Measurements from ENCODE around the gene GNPTG.

Gene GNPTG

DNA sequence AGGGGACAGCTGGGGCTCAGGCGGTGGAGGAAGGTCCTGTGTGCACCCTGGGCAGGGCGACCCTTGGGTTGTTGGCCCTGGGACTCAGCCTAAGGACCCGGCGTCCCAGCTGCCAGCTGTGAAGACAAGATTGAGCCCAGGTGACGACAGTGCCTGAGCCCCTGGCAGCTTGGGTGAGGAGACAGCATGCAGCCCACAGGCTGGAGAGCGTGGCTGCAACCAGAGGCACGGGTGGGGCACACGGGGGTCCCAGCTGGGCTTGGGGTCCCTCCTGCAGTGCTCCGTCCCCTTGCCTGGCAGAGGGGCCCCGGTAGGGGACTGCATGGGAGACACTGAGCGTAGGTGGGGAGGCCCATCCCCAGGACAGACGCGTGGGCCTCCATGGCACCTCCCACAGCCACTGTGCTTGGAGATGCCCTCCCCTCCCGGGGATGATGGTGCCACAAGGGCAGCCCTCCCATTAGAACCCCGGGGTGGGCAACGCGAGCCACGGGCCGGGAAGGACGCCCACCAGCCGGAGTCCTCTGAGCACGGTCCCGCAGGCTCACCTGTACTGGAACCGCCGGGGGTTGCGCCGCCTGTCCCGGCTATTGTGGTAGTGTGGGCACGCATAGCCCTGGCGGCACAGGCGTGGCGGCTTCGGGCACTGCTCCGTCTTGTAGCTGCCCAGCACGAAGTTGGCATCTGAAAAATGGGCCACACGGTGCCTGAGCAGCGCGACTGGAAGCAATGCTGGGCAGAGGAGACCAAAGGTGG, 47.3 kb downstream of the GNPTG start:
- no peak for DNase-seq (ENCODE audit: low read depth)
- TF ChIP-seq, protein P1, sequence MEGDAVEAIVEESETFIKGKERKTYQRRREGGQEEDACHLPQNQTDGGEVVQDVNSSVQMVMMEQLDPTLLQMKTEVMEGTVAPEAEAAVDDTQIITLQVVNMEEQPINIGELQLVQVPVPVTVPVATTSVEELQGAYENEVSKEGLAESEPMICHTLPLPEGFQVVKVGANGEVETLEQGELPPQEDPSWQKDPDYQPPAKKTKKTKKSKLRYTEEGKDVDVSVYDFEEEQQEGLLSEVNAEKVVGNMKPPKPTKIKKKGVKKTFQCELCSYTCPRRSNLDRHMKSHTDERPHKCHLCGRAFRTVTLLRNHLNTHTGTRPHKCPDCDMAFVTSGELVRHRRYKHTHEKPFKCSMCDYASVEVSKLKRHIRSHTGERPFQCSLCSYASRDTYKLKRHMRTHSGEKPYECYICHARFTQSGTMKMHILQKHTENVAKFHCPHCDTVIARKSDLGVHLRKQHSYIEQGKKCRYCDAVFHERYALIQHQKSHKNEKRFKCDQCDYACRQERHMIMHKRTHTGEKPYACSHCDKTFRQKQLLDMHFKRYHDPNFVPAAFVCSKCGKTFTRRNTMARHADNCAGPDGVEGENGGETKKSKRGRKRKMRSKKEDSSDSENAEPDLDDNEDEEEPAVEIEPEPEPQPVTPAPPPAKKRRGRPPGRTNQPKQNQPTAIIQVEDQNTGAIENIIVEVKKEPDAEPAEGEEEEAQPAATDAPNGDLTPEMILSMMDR (conservative IDR thresholded peaks at IDR 0.05; ENCODE audit: low read depth, low read length) = no peak
- H3K4me3 ChIP-seq (ENCODE audit: low read length) = no peak overlapping the region

DNA sequence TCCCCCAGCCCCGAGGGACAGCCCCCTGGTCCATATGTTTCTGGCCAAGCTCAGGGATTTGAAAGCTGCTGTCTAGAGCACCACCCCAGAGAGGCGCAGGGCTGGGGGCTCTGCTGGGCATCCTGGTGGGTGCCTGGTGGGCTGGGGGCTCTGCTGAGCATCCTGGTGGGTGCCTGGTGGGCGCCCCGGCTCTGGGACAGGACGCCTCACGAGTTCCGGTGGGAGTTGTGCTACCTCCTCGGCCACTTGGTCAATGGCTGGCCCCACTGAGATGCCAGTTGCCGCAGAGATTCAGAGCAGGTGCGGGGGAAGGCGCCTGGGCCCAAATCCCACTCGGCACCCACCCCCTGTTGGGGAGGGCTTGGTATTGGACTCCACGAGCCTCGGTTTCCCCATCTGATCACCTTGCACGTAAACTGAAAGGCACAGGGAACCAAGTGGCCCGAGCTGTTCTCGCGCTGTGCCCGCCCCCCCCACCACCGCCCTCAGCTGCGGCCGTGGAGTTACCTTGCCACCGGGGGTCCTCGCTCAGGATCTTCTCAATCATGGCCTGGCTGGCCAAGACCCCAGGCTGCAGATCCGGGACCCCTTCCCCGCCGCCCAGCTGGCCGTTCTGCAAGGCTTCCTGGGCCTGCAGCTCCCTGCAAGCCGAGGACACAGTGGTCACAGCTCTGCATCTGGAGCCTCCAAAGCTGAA, 49.5 kb downstream of the GNPTG start:
- no peak for DNase-seq (ENCODE audit: low read depth)
- no peak overlapping the region for H3K4me3 ChIP-seq (ENCODE audit: low read length)
- TF ChIP-seq, protein P1 (conservative IDR thresholded peaks at IDR 0.05; ENCODE audit: low read depth, low read length) = no peak

DNA sequence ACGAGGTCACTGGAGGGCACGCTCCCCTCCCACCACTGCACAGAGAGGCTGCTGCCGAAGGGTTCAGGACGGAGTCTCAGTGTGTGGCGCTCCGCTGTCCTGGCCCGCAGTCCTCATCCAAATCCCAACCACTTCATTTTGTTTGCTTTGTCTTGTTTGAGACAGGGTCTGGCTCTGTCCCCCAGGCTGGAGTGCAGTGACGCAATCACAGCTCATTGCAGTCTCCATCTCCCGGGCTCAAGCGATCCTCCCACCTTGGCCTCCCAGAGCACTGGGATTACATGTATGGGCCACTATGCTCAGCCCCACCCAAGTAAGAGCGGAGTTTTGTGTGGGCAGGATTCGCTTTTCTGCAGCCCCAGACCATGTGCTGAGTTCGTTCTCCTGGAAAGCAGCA, 50.0 kb downstream of the GNPTG start:
- DNase-seq (ENCODE audit: low read depth) = no peak
- H3K4me3 ChIP-seq (ENCODE audit: low read length) = no peak overlapping the region
- TF ChIP-seq, protein P1 (conservative IDR thresholded peaks at IDR 0.05; ENCODE audit: low read depth, low read length) = no peak

DNA sequence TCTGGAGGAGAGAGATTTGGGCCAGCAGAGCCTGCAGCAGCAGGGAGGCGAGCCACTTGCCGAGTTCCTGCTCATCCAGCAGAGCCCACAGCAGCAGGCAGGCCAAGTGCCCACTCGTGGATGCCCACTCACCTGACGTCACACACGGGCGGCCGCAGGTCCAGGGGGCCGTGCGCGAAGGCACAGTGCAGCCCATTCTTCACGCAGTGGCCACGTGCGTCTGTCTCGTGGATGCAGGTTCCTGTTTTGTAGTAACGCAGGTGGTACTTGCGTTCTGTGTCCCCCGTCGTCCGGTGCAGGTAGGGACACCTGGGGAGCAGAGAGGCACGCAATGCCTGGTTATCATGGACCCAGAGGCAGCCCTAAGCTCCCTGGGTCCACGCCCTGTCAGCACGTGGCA, 51.3 kb downstream of the GNPTG start:
- TF ChIP-seq, protein P1 (conservative IDR thresholded peaks at IDR 0.05; ENCODE audit: low read depth, low read length) = no peak
- H3K4me3 ChIP-seq (ENCODE audit: low read length) = no peak overlapping the region

DNA sequence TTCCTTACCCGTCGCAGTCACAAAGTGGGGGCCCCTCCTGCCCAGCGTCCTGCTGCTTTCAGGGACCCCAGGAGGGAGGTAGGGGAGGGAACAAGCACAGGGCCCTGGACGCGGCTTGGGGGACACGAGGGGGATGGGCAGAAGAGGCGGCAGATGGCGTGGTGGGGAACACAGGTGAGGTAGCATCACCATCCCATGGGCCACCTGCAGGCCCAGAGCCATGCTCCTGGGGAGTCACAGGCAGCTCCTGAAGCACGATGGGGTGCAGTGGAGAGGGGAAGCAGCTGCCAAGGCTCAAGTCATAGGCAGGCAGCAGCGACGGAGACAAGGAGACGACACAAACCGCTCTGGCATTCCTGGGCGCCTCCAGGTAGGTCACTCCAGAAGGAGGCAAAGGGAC, 52.0 kb downstream of the GNPTG start:
- H3K4me3 ChIP-seq (ENCODE audit: low read length) = no peak overlapping the region
- TF ChIP-seq, protein P1 (conservative IDR thresholded peaks at IDR 0.05; ENCODE audit: low read depth, low read length) = no peak
- DNase-seq (ENCODE audit: low read depth) = no peak

More for the DNA sequence above, 51.3 kb downstream of the GNPTG start:
- no peak for DNase-seq (ENCODE audit: low read depth)

DNA sequence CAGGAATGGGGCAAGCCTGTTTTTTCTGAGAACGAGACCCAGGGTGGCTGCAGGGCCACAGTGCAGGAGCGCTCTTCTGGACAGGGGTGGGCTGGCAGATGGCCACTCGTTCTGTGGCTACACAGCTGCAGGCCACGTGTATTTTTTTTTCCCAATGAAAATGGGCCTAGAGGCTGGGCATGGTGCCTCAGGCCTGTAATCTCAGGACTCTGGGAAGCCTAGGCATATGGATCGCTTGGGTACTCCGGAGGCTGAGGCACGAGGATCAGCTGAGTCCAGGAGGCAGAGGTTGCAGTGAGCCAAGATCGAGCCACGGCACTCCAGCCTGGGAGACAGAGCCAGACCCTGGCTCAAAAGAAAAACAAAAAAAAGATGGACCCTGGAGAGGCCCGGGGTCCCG, 56.0 kb downstream of the GNPTG start:
- DNase-seq (ENCODE audit: low read depth) = no peak
- TF ChIP-seq, protein P1 (conservative IDR thresholded peaks at IDR 0.05; ENCODE audit: low read depth, low read length) = no peak
- H3K4me3 ChIP-seq (ENCODE audit: low read length) = peak overlapping the region; percentile 10
